GF-D8 (cell line): ENCODE measurements around the gene WDR87.
"Not testable (repeated sequence)": the region's sequence is repeated elsewhere in the genome, so short reads cannot be mapped to it uniquely, and the experiment has no call there.

Experiments
- DNase-seq: peaks from one replicate; lab custom pipeline; 2025; lab: John Stamatoyannopoulos, UW

The WDR87 gene

DNA sequence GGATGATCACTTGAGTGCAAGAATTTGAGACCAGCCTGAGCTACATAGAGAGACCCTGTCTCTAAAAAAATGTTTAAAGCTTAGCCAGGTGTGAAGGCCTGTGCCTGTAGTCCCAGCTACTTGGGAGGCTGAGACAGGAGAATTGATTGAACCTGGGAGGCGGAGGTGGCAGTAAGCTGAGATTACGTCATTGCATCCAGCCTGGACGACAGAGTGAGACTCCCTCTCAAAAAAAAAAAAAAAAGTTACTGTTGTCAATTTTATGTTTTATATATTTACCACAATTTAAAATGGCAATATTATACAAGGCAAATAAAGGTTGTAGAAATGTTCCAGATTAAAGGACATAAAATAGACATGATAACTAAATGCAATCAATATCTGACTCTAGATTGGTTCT is 29.2 kb downstream of the WDR87 start:
- DNase-seq, result no peak

DNA sequence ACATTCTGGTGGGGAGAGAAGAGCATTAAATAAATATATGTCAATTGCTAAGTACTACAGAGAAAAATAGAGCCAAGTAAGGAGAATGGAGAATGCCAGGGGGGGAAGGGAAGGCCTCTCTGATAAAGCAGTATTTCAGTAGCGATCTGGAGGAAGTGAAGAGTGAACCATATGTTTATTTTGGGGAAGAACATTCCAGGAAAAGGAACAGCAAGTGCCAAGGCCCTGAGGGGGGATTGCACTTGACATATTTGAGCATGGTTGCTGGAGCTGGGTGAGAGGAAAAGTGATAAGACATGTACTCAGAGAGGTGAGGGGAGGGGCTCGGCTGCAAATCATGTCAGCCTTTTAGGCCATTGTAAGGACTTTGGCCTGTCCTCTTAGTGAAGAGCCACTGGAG is 30.4 kb downstream of the WDR87 start:
- no peak for DNase-seq

DNA sequence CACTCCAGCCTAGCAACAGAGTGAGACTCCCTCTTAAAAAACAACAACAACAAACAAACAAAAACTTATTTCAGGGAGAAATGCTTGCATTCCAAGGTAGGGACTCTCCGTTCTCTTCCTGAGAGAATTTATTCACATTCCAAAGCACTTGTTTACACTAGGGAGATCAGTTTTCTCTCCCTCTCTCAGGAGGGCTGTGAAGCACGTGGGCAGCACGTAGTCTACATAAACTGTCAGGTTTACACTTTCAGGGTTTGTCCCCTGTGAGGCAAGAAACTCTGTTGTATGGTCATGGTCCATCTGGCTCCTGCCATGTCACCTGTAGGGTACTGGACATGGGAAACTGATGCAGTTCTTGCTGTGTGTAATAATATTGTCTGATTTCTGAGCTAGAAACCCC is 31.6 kb downstream of the WDR87 start:
- DNase-seq, result no peak

DNA sequence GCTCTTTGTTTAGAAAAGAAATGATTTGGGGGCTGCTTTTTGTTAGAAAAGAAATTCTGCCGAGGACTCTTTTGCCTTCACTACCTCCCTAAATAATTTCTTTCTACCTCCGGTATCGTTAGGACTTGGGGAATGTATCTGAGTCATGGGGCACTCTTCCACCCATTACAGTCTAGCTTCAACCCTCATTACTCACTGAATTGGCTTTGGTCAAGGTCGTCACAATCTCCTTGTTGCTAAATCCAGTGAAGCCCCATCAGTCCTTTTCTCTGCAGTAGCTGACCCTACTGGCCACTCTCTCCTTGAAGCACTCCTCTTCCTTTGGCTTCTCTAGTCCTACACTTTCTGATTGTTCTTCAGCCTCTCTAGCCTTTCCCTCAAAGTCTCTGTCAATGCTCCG is 34.0 kb downstream of the WDR87 start:
- no peak for DNase-seq

DNA sequence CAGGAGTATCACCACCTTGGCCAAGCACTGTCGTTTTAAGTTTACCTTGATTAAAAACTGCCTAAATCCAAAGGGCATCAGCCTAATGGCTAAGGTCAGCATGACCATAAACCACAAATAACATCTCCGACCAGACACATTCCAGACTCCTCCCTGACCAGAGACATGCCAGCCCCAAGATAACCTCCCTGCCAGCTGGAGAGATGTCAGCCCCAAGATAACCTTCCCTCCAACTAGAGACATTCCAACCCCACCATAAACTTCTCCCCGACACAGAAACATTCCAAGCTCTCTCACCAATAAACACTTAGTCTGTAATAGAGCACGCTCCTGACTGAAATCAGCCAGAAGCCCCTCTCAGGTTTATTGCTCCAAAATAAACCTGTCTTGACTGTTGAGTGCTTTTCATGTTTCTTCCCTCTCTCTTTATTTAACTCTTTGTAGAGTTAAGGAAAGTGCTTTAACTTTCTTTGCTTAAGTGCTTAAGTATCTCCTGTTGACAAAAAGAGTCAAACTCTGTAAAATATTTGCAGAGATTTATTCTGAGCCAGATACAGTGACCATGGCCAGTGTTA is 36.5 kb downstream of the WDR87 start:
- DNase-seq, result no peak

DNA sequence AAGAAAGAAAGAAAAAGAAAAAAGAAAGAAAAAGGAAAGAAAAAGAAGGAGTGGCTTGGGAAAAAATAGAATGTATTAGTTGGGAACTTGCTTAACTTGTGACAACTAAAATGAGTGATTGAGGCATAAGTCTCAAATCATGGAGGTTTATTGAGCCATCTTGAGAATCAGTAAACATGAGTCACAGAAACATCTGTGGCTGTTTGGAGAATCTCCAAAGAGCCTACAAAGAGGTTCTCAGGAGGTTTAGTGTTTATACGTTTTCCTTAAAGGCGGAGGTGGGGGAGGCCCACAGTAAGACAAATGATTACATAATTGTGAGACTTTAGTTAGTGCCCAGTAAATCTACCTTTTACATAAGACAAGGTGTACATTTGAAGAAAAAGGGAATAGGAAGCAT is 38.6 kb downstream of the WDR87 start:
- no peak for DNase-seq

DNA sequence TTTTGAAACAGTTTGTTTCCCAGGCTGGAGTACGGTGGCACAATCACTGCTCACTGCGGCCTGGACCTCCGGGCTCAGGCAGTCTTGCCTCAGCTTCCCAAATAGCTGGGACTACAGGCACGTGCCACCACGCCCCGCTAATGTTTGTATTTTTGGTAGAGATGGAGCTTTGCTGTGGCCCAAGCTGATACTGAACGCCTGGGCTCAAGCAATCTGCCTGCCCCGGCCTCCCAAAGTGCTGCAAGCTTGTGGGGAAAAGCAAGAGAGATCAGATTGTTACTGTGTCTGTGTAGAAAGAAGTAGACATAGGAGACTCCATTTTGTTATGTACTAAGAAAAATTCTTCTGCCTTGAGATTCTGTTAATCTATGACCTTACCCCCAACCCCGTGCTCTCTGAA is 40.5 kb downstream of the WDR87 start:
- DNase-seq, result not testable (repeated sequence)

DNA sequence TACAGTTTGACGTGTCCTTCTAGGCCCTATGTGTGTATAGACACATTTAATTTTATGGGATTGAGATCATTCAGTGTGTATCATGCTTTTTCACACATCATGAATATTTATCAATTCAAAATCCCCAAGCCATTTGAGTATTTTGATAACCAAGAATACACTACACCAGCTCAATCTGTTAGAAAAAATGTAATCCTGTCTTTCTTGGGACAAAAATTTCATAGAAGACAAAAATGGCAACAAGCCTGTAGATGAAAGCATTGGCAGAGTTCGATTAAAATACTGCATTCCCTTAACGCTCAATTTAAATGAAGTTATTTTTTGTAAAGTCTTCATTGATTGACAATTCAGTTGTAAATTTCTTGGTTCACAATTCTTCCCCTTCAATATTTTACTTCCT is 41.9 kb downstream of the WDR87 start:
- DNase-seq, result no peak

DNA sequence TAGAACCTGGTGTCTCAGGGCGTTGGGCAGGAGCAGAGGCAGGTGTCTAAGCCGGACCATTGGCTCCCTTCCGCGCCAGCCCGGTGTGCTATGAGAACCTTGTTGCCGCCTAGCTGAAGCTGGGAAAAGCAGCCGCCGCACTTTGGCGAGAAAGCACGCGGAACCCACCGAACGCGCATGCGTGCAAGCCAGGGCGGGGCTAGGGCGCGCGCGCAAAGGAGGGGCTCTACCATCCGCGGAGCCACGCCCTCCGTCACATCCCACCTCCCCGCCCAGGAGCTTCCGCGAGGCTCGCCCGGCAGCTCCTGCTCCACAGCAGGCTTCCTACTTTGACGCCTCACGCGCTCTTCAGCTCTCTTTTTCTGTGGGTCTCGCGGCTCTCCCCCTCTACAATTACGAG is 51.3 kb downstream of the WDR87 start:
- DNase-seq, result no peak

DNA sequence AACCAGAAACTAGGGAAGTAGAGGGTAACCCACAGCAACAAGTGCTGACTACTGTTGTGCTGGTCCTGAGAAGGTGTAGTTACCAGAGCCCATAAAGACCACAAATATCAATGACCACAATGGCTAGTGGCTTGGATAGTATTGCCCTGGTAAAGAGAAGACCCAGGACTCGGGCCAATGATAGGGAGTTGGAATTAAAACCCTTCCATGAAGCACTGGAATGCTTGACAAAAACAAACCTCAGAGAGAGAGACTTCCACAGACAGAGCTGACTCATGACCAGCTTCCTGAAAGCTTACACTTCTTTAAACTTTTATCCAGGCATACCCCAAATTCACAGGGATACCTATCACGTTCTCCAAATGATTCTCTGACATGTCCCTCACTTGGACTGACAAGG is 60.5 kb downstream of the WDR87 start:
- no peak for DNase-seq
